GM23338 (cell line): ENCODE measurements around the gene KCNA2. TPM values are rescaled to one million over a fixed set of nuclear protein-coding genes. Genes with fewer than 3 reads are reported as not detected.

Source experiments
- ATAC-seq: fragments of 200-7000 bp; cut with Tn5 transposase; 3 replicates; pipeline ENCODE4 v1.9.1; 2020
- DNase-seq: peaks from one replicate; pipeline ENCODE4 v3.0.0-alpha.2; 2015; ENCODE audit warnings: low spot score
- H2AFZ ChIP-seq: fragments of 200-600 bp; sonication (generic); 2 replicates; pipeline ENCODE4 v1.8.0; 2016; ENCODE audit warnings: antibody characterized with exemption, mild to moderate bottlenecking, moderate library complexity
- H3F3A ChIP-seq: fragments of 200-600 bp; sonication (generic); replicated peaks from 2 replicates; pipeline ENCODE4 v1.8.0; 2017; ENCODE audit warnings: antibody characterized with exemption, mixed run types, low read depth
- H3K27ac ChIP-seq: fragments of 200-600 bp; sonication (generic); 2 replicates; pipeline ENCODE4 v1.6.1; 2016; ENCODE audit warnings: low read depth
- H3K27me3 ChIP-seq: fragments of 200-600 bp; sonication (generic); 2 replicates; pipeline ENCODE4 v1.8.0; 2016; ENCODE audit warnings: mild to moderate bottlenecking, mixed run types, moderate library complexity; ENCODE audit not compliant: insufficient read depth
- H3K36me3 ChIP-seq: fragments of 200-600 bp; sonication (generic); 2 replicates; pipeline ENCODE4 v1.8.0; 2016; ENCODE audit warnings: mild to moderate bottlenecking; ENCODE audit not compliant: insufficient read depth
- H3K4me1 ChIP-seq: fragments of 200-600 bp; sonication (generic); 2 replicates; pipeline ENCODE4 v1.8.0; 2016; ENCODE audit warnings: mild to moderate bottlenecking, moderate library complexity; ENCODE audit not compliant: insufficient read depth
- H3K4me2 ChIP-seq: fragments of 200-600 bp; sonication (generic); 2 replicates; pipeline ENCODE4 v1.7.1; 2017; ENCODE audit warnings: mixed run types
- H3K4me3 ChIP-seq: fragments of 200-600 bp; sonication (generic); 2 replicates; pipeline ENCODE4 v1.6.1; 2016; ENCODE audit warnings: mixed run types
- H3K79me2 ChIP-seq: fragments of 200-600 bp; sonication (generic); replicated peaks from 2 replicates; pipeline ENCODE4 v1.8.0; 2017; ENCODE audit warnings: mild to moderate bottlenecking; ENCODE audit not compliant: insufficient read depth
- H3K9me2 ChIP-seq: fragments of 200-600 bp; sonication (generic); 2 replicates; pipeline ENCODE4 v1.8.0; 2017; ENCODE audit not compliant: insufficient read depth
- H4K20me1 ChIP-seq: fragments of 200-600 bp; sonication (generic); replicated peaks from 2 replicates; pipeline ENCODE4 v1.8.0; 2017; ENCODE audit warnings: mild to moderate bottlenecking; ENCODE audit not compliant: insufficient read depth
- H3K27ac Mint-ChIP-seq: 2 replicates; pipeline ENCODE4 v1.8.0; 2020; ENCODE audit warnings: inconsistent platforms, mild to moderate bottlenecking, moderate library complexity, mixed read lengths
- H3K27me3 Mint-ChIP-seq: 3 replicates; pipeline ENCODE4 v1.8.0; 2022; ENCODE audit warnings: low read depth, mild to moderate bottlenecking, moderate library complexity, mixed read lengths, inconsistent platforms; ENCODE audit not compliant: insufficient read depth, poor library complexity
- H3K36me3 Mint-ChIP-seq: 3 replicates; pipeline ENCODE4 v1.8.0; 2021; ENCODE audit warnings: low read depth, mild to moderate bottlenecking, inconsistent platforms, moderate library complexity, mixed read lengths
- H3K4me1 Mint-ChIP-seq: 3 replicates; pipeline ENCODE4 v1.8.0; 2020; ENCODE audit warnings: mild to moderate bottlenecking, inconsistent platforms, mixed read lengths
- H3K4me3 Mint-ChIP-seq: 3 replicates; pipeline ENCODE4 v1.8.0; 2021; ENCODE audit warnings: moderate library complexity, mild to moderate bottlenecking, inconsistent platforms, mixed read lengths
- H3K9me3 Mint-ChIP-seq: 3 replicates; pipeline ENCODE4 v1.8.0; 2020; ENCODE audit warnings: moderate library complexity, mild to moderate bottlenecking, inconsistent platforms, mixed read lengths
- CREB1 ChIP-seq: fragments of 250-450 bp; sonication (Bioruptor Pico); IDR thresholded peaks from 2 replicates; pipeline ENCODE4 v1.5.0; 2020; ENCODE audit warnings: low read depth, mild to moderate bottlenecking, moderate library complexity
- EZH2phosphoT487 ChIP-seq: fragments of 200-600 bp; sonication (generic); IDR thresholded peaks from one replicate; pipeline ENCODE4 v1.8.1; 2018; ENCODE audit warnings: antibody characterized with exemption; ENCODE audit not compliant: unreplicated experiment
- NANOG ChIP-seq: IDR thresholded peaks from 2 replicates; pipeline ENCODE4 v1.6.1; 2016; ENCODE audit warnings: antibody characterized with exemption, borderline replicate concordance
- ZNF114 ChIP-seq: fragments of 250-450 bp; sonication (Bioruptor Pico); IDR thresholded peaks from 2 replicates; pipeline ENCODE4 v1.5.0; 2020; ENCODE audit warnings: mild to moderate bottlenecking, moderate library complexity
- ZNF331 ChIP-seq: fragments of 250-450 bp; sonication (Bioruptor Pico); IDR thresholded peaks from 2 replicates; pipeline ENCODE4 v1.5.0; 2020; ENCODE audit warnings: low read depth, mild to moderate bottlenecking, moderate library complexity
- polyA plus RNA-seq: library from polyadenylated mRNA; unstranded; fragments of >200 nt; fragmentation: Nextera tagmentation; extraction: Ambion mirVana; gene quantifications from 2 replicates; pipeline ENCODE4 v1.2.1, GENCODE V29; 2016
- total RNA-seq: library from RNA; depleted of rRNA; stranded (reverse); fragments of >200 nt; shearing (Covaris generic); gene quantifications from 2 replicates; pipeline ENCODE4 v1.2.3, GENCODE V29; 2014
- TF ChIP-seq, protein P1 (sequence below): IDR thresholded peaks from 2 replicates; pipeline ENCODE4 v1.6.1; 2016; ENCODE audit warnings: antibody characterized with exemption
- TF ChIP-seq, protein P2 (sequence below): fragments of 250-450 bp; sonication (Bioruptor Pico); IDR thresholded peaks from 2 replicates; pipeline ENCODE4 v1.5.0; 2020; ENCODE audit warnings: mild to moderate bottlenecking, moderate library complexity

KCNA2 gene
- total and polyA plus RNA-seq, 2 experiments from 2014 or later, result 0.11 to 1.5 TPM

DNA sequence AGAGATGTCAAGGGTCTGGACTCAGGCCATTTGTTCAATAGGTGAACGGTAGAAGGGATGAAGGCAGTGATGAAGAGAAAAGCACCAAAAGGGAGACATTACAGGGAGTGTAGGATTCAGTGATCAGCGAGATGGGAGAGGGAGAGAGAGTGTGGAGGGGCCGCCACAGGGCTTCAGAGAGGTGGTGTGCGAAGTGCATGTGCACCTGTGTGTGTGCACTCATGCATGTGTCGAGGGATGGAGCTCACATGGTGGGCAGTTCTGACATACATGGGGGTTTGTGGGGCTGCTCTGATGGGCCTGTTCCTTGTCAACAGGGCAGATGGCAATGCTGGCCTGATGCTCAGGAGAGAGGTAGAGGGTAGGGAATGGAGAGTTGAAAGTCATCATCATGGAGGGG, 11.4 kb upstream of the KCNA2 start:
- Histone ChIP-seq H3K27ac (no peak overlapping the region), H3K79me2 (no peaks in the 10 kb centered on the region), H3K4me3 (no peak overlapping the region), H3K4me1 (no peaks in the 10 kb centered on the region), H3F3A (no peaks in the 10 kb centered on the region), H3K4me2 (no peak overlapping the region), H3K27me3 (peaks cover 30% of the 10 kb centered on the region), H4K20me1 (no peaks in the 10 kb centered on the region), H2AFZ (no peak overlapping the region), H3K9me2 (no peaks in the 10 kb centered on the region), H3K36me3 (no peaks in the 10 kb centered on the region)
- TF ChIP-seq, protein P1, sequence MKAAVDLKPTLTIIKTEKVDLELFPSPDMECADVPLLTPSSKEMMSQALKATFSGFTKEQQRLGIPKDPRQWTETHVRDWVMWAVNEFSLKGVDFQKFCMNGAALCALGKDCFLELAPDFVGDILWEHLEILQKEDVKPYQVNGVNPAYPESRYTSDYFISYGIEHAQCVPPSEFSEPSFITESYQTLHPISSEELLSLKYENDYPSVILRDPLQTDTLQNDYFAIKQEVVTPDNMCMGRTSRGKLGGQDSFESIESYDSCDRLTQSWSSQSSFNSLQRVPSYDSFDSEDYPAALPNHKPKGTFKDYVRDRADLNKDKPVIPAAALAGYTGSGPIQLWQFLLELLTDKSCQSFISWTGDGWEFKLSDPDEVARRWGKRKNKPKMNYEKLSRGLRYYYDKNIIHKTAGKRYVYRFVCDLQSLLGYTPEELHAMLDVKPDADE, result no peak
- no peak for TF ChIP-seq ZNF331 (CRISPR knock-in tag)
- no peak for TF ChIP-seq CREB1
- TF ChIP-seq, protein P2, sequence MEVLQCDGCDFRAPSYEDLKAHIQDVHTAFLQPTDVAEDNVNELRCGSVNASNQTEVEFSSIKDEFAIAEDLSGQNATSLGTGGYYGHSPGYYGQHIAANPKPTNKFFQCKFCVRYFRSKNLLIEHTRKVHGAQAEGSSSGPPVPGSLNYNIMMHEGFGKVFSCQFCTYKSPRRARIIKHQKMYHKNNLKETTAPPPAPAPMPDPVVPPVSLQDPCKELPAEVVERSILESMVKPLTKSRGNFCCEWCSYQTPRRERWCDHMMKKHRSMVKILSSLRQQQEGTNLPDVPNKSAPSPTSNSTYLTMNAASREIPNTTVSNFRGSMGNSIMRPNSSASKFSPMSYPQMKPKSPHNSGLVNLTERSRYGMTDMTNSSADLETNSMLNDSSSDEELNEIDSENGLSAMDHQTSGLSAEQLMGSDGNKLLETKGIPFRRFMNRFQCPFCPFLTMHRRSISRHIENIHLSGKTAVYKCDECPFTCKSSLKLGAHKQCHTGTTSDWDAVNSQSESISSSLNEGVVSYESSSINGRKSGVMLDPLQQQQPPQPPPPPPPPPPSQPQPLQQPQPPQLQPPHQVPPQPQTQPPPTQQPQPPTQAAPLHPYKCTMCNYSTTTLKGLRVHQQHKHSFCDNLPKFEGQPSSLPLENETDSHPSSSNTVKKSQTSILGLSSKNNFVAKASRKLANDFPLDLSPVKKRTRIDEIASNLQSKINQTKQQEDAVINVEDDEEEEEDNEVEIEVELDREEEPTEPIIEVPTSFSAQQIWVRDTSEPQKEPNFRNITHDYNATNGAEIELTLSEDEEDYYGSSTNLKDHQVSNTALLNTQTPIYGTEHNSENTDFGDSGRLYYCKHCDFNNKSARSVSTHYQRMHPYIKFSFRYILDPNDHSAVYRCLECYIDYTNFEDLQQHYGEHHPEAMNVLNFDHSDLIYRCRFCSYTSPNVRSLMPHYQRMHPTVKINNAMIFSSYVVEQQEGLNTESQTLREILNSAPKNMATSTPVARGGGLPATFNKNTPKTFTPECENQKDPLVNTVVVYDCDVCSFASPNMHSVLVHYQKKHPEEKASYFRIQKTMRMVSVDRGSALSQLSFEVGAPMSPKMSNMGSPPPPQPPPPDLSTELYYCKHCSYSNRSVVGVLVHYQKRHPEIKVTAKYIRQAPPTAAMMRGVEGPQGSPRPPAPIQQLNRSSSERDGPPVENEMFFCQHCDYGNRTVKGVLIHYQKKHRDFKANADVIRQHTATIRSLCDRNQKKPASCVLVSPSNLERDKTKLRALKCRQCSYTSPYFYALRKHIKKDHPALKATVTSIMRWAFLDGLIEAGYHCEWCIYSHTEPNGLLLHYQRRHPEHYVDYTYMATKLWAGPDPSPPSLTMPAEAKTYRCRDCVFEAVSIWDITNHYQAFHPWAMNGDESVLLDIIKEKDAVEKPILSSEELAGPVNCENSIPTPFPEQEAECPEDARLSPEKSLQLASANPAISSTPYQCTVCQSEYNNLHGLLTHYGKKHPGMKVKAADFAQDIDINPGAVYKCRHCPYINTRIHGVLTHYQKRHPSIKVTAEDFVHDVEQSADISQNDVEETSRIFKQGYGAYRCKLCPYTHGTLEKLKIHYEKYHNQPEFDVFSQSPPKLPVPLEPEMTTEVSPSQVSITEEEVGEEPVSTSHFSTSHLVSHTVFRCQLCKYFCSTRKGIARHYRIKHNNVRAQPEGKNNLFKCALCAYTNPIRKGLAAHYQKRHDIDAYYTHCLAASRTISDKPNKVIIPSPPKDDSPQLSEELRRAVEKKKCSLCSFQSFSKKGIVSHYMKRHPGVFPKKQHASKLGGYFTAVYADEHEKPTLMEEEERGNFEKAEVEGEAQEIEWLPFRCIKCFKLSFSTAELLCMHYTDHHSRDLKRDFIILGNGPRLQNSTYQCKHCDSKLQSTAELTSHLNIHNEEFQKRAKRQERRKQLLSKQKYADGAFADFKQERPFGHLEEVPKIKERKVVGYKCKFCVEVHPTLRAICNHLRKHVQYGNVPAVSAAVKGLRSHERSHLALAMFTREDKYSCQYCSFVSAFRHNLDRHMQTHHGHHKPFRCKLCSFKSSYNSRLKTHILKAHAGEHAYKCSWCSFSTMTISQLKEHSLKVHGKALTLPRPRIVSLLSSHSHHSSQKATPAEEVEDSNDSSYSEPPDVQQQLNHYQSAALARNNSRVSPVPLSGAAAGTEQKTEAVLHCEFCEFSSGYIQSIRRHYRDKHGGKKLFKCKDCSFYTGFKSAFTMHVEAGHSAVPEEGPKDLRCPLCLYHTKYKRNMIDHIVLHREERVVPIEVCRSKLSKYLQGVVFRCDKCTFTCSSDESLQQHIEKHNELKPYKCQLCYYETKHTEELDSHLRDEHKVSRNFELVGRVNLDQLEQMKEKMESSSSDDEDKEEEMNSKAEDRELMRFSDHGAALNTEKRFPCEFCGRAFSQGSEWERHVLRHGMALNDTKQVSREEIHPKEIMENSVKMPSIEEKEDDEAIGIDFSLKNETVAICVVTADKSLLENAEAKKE, result no peak
- no peak for TF ChIP-seq EZH2phosphoT487
- TF ChIP-seq NANOG, result no peak
- no peak for TF ChIP-seq ZNF114
- Mint-ChIP-seq H3K4me3 (no peak overlapping the region), H3K9me3 (no peaks in the 10 kb centered on the region), H3K27me3 (peaks cover 34% of the 10 kb centered on the region), H3K4me1 (peaks cover 11% of the 10 kb centered on the region), H3K27ac (no peak overlapping the region), H3K36me3 (no peaks in the 10 kb centered on the region)
- no peak for DNase-seq
- ATAC-seq, result no peak
